HG02943 (cell line): ENCODE data around the gene KRTAP13-4.

Experiments used
- ATAC-seq: cut with Tn5 transposase; IDR thresholded peaks from one replicate; pipeline ENCODE4 v1.9.1; 2021; ENCODE audit warnings: mild to moderate bottlenecking, low read depth, moderate library complexity; ENCODE audit not compliant: unreplicated experiment

KRTAP13-4 gene

GRCh38 chr21:30430170-30430655 is at the start of gene KRTAP13-4:
Gene KRTAP13-4, plus strand, starts transcription at chr21:30430220. Its CDS starts 56 bp downstream, at chr21:30430276.
- ATAC-seq = no peak

GRCh38 chr21:30382201-30382600 is 47.8 kb upstream of the KRTAP13-4 start:
- no peak for ATAC-seq

GRCh38 chr21:30391492-30392025 is 38.5 kb upstream of the KRTAP13-4 start:
- no peak for ATAC-seq

- ATAC-seq = no peak
Observed at GRCh38 chr21:30395731-30396130, 34.3 kb upstream of the KRTAP13-4 start, which contains the start of gene KRTAP13-1. Gene KRTAP13-1, plus strand, starts transcription at chr21:30396031. Its CDS starts 56 bp downstream, at chr21:30396087.

- ATAC-seq = no peak
Observed at GRCh38 chr21:30408782-30409494, 21.1 kb upstream of the KRTAP13-4 start.

GRCh38 chr21:30415993-30416392 is 14.0 kb upstream of the KRTAP13-4 start:
- no peak for ATAC-seq

GRCh38 chr21:30425826-30426225 is 4.2 kb upstream of the KRTAP13-4 start, which contains the start of gene KRTAP13-3:
Gene KRTAP13-3, minus strand, starts transcription at chr21:30425926. Its CDS starts 14 bp downstream, at chr21:30425912.
- ATAC-seq = no peak

- no peak for ATAC-seq
Observed at GRCh38 chr21:30426731-30427130, 3.3 kb upstream of the KRTAP13-4 start.

GRCh38 chr21:30434033-30434631 is 4.1 kb downstream of the KRTAP13-4 start:
- no peak for ATAC-seq

GRCh38 chr21:30437010-30437565 is 7.1 kb downstream of the KRTAP13-4 start:
- ATAC-seq = no peak

- no peak for ATAC-seq
Observed at GRCh38 chr21:30439975-30440374, 10.0 kb downstream of the KRTAP13-4 start, which contains the start of gene KRTAP15-1. Gene KRTAP15-1, plus strand, starts transcription at chr21:30440275. Its CDS starts 53 bp downstream, at chr21:30440328.

- no peak for ATAC-seq
Observed at GRCh38 chr21:30443226-30443625, 13.2 kb downstream of the KRTAP13-4 start.

GRCh38 chr21:30444204-30444603 is 14.2 kb downstream of the KRTAP13-4 start:
- no peak for ATAC-seq

GRCh38 chr21:30447056-30447455 is 17.0 kb downstream of the KRTAP13-4 start:
- no peak for ATAC-seq

- ATAC-seq = no peak
Observed at GRCh38 chr21:30448514-30448913, 18.5 kb downstream of the KRTAP13-4 start.

GRCh38 chr21:30463713-30464112 is 33.7 kb downstream of the KRTAP13-4 start:
- no peak for ATAC-seq

GRCh38 chr21:30468900-30469714 is 39.1 kb downstream of the KRTAP13-4 start:
- ATAC-seq = no peak

GRCh38 chr21:30478004-30478403 is 48.0 kb downstream of the KRTAP13-4 start:
- ATAC-seq = no peak

- ATAC-seq = no peak
Observed at GRCh38 chr21:30479259-30479658, 49.2 kb downstream of the KRTAP13-4 start.

- no peak for ATAC-seq
Observed at GRCh38 chr21:30480145-30480544, 50.1 kb downstream of the KRTAP13-4 start, which contains the start of gene KRTAP19-1. Gene KRTAP19-1, minus strand, starts transcription at chr21:30480367. Its CDS starts 50 bp downstream, at chr21:30480317.
